Motor neuron (in vitro differentiated cells): ENCODE results near the gene RNU5B-1. TPM values are rescaled to one million over a fixed set of nuclear protein-coding genes. Genes with fewer than 3 reads are reported as not detected.

ENCODE experiments used
- ATAC-seq, 8 experiments: fragments of 200-7000 bp; cut with Tn5 transposase; replicated peaks in 6 of 8; 2 replicates each; pipeline ENCODE4 v1.8.0; 2021; ENCODE audit warnings: mild to moderate bottlenecking in 8 of 8, moderate library complexity in 8 of 8
- H3K27ac ChIP-seq, 2 donors: fragments of 250-450 bp; sonication (Bioruptor Pico); 2 replicates each; pipeline ENCODE4 v1.9.0; 2021; ENCODE audit warnings: antibody characterized with exemption in 2 of 2, mild to moderate bottlenecking in 2 of 2, moderate library complexity in 1 of 2
- H3K4me1 ChIP-seq, 2 donors: fragments of 250-450 bp; sonication (Bioruptor Pico); replicated peaks in 1 of 2; 2 replicates each; pipeline ENCODE4 v1.6.1; 2021; ENCODE audit warnings: antibody characterized with exemption in 2 of 2, mild to moderate bottlenecking in 2 of 2, moderate library complexity in 1 of 2
- H3K4me3 ChIP-seq, 5 donors: fragments of 250-450 bp; sonication (Bioruptor Pico); 2 replicates each; pipeline ENCODE4 v1.9.0; 2021; ENCODE audit warnings: antibody characterized with exemption in 5 of 5, mild to moderate bottlenecking in 5 of 5, moderate library complexity in 4 of 5
- WGBS, 10 experiments: fragments of 450-650 bp; shearing (Covaris generic); methylation state at CpG; one replicate each; pipeline ENCODE4 v1.0.0; 2022; 5-methylcytosine and 5-hydroxymethylcytosine counted together
- in situ Hi-C, 9 experiments: fragments of 400-800 bp; cut with MboI; loops; one replicate each; pipeline ENCODE4 v1.15.0; 2021; ENCODE audit warnings: low sequenced_read_pairs in 9 of 9, low pct_unique_long_range_greater_than_20kb in 2 of 9; ENCODE audit not compliant: unreplicated experiment in 9 of 9
- total RNA-seq, 8 experiments: library from RNA; unstranded; fragments of 300-600 nt; gene quantifications; 2 replicates each; pipeline versions ENCODE4 v1.2.3 to v1.2.4, GENCODE V29; 2022

The RNU5B-1 gene
- total RNA-seq, 8 experiments from 2014 or later: under 0.01 TPM

- in situ Hi-C loops: loop anchor here in 5 of 9 experiments (10.0 to 25.0 kb wide), 3 partner anchors 106 to 256 kb away; partner anchors contain the start of genes CLPX (in 5 of the 5), MTFMT (in 1 of the 5) and SLC51B (in 1 of the 5)
- Histone ChIP-seq H3K27ac (no peak overlapping the region), H3K4me1 (peaks cover 10 to 13% of the 10 kb centered on the region in 2 donors), H3K4me3 (no peak overlapping the region)
- no peak for ATAC-seq
- 0 to 100% (median 60%) methylated on average over 1 of the region's 1 CpG; no CpG with 5 or more reads in 3 of the 10 experiments for WGBS, 10 experiments
Measured at GRCh38 chr15:65292938-65293518, 11.4 kb upstream of the RNU5B-1 start.

- H3K27ac ChIP-seq: no peak overlapping the region
- in situ Hi-C loops: loop anchor here in 5 of 9 experiments (10.0 to 25.0 kb wide), 3 partner anchors 111 to 261 kb away; partner anchors contain the start of genes CLPX (in 5 of the 5), MTFMT (in 1 of the 5) and SLC51B (in 1 of the 5)
- no peak overlapping the region for H3K4me3 ChIP-seq
- no peak for ATAC-seq
- WGBS, 10 experiments: 61 to 100% (median 89%) methylated on average over 1 to 11 of the region's 11 CpGs
- H3K4me1 ChIP-seq: peaks cover 16 to 19% of the 10 kb centered on the region in 2 donors
Measured at GRCh38 chr15:65298731-65299130, 5.7 kb upstream of the RNU5B-1 start.

- WGBS, 10 experiments: 60 to 100% (median 100%) methylated on average over 1 to 3 of the region's 36 CpGs; no CpG with 5 or more reads in 7 of the 10 experiments
- ATAC-seq: no peak
- Histone ChIP-seq H3K4me3 (no peak overlapping the region), H3K27ac (no peak overlapping the region), H3K4me1 (peaks cover 14% of the 10 kb centered on the region in 2 donors)
- in situ Hi-C loops: no loop called here
Measured at GRCh38 chr15:65300924-65301441, 3.5 kb upstream of the RNU5B-1 start.

- Histone ChIP-seq H3K4me3 (no peak overlapping the region), H3K27ac (no peak overlapping the region), H3K4me1 (peaks cover 8 to 10% of the 10 kb centered on the region in 2 donors)
- in situ Hi-C loops: no loop called here
- WGBS, 10 experiments: 87 to 100% (median 92%) methylated on average over 1 to 9 of the region's 24 CpGs; no CpG with 5 or more reads in 6 of the 10 experiments
- ATAC-seq: no peak
Measured at GRCh38 chr15:65302061-65302460, 2.4 kb upstream of the RNU5B-1 start.

- 0 to 20% (median 4%) methylated on average over 1 to 20 of the region's 24 CpGs for WGBS, 10 experiments
Measured at GRCh38 chr15:65303687-65304380, 643 bp upstream of the RNU5B-1 start.

GRCh38 chr15:65305150-65305758 is 777 bp downstream of the RNU5B-1 start:
- ATAC-seq: peak in 2 of 8 experiments; percentile 52 to 53
- WGBS, 10 experiments: 0 to 58% (median 43%) methylated on average over 2 to 13 of the region's 14 CpGs; no CpG with 5 or more reads in 2 of the 10 experiments
- Histone ChIP-seq H3K4me3 (peak overlapping the region in 1 of 5 donors; percentile 5), H3K4me1 (peaks cover 6 to 13% of the 10 kb centered on the region in 2 donors), H3K27ac (no peak overlapping the region)
- in situ Hi-C loops: no loop called here

More at GRCh38 chr15:65303687-65304380, 643 bp upstream of the RNU5B-1 start:
- Histone ChIP-seq H3K27ac (peak overlapping the region; percentile 98), H3K4me3 (peak overlapping the region; percentile 22 to 32 (median 25)), H3K4me1 (peaks cover 6 to 10% of the 10 kb centered on the region in 2 donors)
- ATAC-seq: peak; percentile 4 to 40 (median 28)
- in situ Hi-C loops: no loop called here

GRCh38 chr15:65305776-65306175 is 1.3 kb downstream of the RNU5B-1 start:
- no peak overlapping the region for H3K4me3 ChIP-seq
- H3K4me1 ChIP-seq: peaks cover 6 to 13% of the 10 kb centered on the region in 2 donors
- in situ Hi-C loops: no loop called here
- no peak for ATAC-seq
- 25 to 100% (median 95%) methylated on average over 1 to 2 of the region's 3 CpGs for WGBS, 10 experiments
- H3K27ac ChIP-seq: no peak overlapping the region

GRCh38 chr15:65306551-65306950 is 2.1 kb downstream of the RNU5B-1 start:
- no peak overlapping the region for H3K27ac ChIP-seq
- no peak for ATAC-seq
- in situ Hi-C loops: no loop called here

GRCh38 chr15:65307978-65308377 is 3.5 kb downstream of the RNU5B-1 start:
- WGBS, 10 experiments: 80 to 95% (median 92%) methylated on average over 1 to 6 of the region's 6 CpGs; no CpG with 5 or more reads in 5 of the 10 experiments
- in situ Hi-C loops: no loop called here
- no peak for ATAC-seq
- H3K4me3 ChIP-seq: no peak overlapping the region
- peaks cover 21 to 28% of the 10 kb centered on the region in 2 donors for H3K4me1 ChIP-seq
- H3K27ac ChIP-seq: no peak overlapping the region

More at GRCh38 chr15:65306551-65306950, 2.1 kb downstream of the RNU5B-1 start:
- peaks cover 7 to 14% of the 10 kb centered on the region in 2 donors for H3K4me1 ChIP-seq
- no peak overlapping the region for H3K4me3 ChIP-seq

- WGBS, 10 experiments: 56 to 100% (median 75%) methylated on average over 1 to 8 of the region's 12 CpGs; no CpG with 5 or more reads in 4 of the 10 experiments
- in situ Hi-C loops: loop anchor here in 2 of 9 experiments (10.0 kb wide), 1 partner anchor 75 kb away; no protein-coding TSS in a partner anchor
- Histone ChIP-seq H3K4me3 (no peak overlapping the region), H3K27ac (peak overlapping the region in 1 of 2 donors; percentile 27), H3K4me1 (peaks cover 20 to 22% of the 10 kb centered on the region in 2 donors)
- no peak for ATAC-seq
Measured at GRCh38 chr15:65309882-65310418, 5.5 kb downstream of the RNU5B-1 start.

GRCh38 chr15:65310431-65311137 is 6.1 kb downstream of the RNU5B-1 start:
- no peak for ATAC-seq
- in situ Hi-C loops: loop anchor here in 2 of 9 experiments (10.0 kb wide), 1 partner anchor 74 kb away; no protein-coding TSS in a partner anchor
- peaks cover 20 to 21% of the 10 kb centered on the region in 2 donors for H3K4me1 ChIP-seq
- no peak overlapping the region for H3K27ac ChIP-seq
- H3K4me3 ChIP-seq: no peak overlapping the region
- WGBS, 10 experiments: 76 to 100% (median 99%) methylated on average over 1 to 8 of the region's 10 CpGs; no CpG with 5 or more reads in 4 of the 10 experiments

- in situ Hi-C loops: loop anchor here in 2 of 9 experiments (10.0 kb wide), 1 partner anchor 73 kb away; no protein-coding TSS in a partner anchor
- Histone ChIP-seq H3K27ac (peak overlapping the region; percentile 46 to 63), H3K4me3 (no peak overlapping the region), H3K4me1 (peaks cover 20 to 21% of the 10 kb centered on the region in 2 donors)
- peak in 4 of 8 experiments; percentile 8 to 23 (median 15) for ATAC-seq
- WGBS, 10 experiments: 40 to 80% (median 67%) methylated on average over 1 to 2 of the region's 3 CpGs; no CpG with 5 or more reads in 4 of the 10 experiments
Measured at GRCh38 chr15:65311760-65312159, 7.3 kb downstream of the RNU5B-1 start.
